ENCODE results near the gene ISY1. TPM values are rescaled to one million over a fixed set of nuclear protein-coding genes. Genes with fewer than 3 reads are reported as not detected.
"Not testable (repeated sequence)": the region's sequence is repeated elsewhere in the genome, so short reads cannot be mapped to it uniquely, and the experiment has no call there.

Gene ISY1
- total and polyA plus RNA-seq, 4 donors: 6.4 to 13.2 (median 10.5) TPM

DNA sequence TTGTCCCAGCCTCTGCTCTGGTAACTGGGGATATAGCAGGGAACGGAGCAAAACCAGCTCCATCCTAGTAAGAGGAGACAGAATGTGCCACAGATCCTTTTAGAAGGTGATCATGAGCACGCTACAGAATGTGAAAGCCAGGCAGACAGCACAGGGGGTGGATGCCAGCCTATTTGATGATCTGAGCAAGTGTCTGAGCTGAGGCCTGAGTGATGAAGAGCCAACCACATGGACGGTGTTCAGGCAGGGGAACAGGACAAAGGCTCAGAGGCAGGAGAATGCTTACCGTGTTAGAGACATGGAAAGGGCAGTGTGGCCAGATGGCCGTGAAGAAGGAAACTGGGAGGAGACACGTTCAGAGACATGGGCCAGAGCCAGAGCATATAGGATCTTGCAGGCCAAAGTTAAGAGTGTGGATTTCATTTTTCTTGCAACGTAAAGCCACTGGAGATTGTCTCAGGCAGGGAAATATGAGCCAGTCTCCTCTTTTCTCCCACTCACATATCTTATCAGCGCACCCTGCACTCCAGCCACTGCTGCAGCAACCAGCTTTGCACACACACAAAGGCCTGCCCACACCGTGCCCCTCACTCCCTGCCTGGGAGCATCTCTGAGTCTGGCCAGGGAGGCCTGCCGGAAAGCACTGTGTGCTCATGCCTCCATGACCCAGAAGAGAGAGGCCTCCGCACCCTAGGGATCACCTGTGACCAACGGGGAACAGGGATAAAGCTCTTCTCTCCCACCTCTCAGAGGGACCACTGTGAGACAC, 59.3 kb downstream of the ISY1 start:
- H3K9me3 ChIP-seq (ENCODE audit: control insufficient read depth in 4 of 4, low read length in 3 of 4): no peaks in the 10 kb centered on the region
- H3K4me1 ChIP-seq (ENCODE audit: control insufficient read depth in 4 of 4, insufficient read depth in 4 of 4, low read length in 3 of 4): peaks cover 2 to 24% (median 20%) of the 10 kb centered on the region in 4 donors
- H3K27ac ChIP-seq (ENCODE audit: low read depth in 1 of 2, low read length in 2 of 2): no peak overlapping the region
- no peaks in the 10 kb centered on the region for H3K27me3 ChIP-seq (ENCODE audit: control insufficient read depth in 4 of 4, insufficient read depth in 4 of 4, low read length in 3 of 4)
- H3K36me3 ChIP-seq (ENCODE audit: control insufficient read depth in 4 of 4, insufficient read depth in 3 of 4, low read depth in 1 of 4, low read length in 3 of 4): peaks cover 0 to 7% (median 4%) of the 10 kb centered on the region in 4 donors
- no peak overlapping the region for H3K9ac ChIP-seq (ENCODE audit: low read depth in 1 of 2, low read length in 2 of 2)
- no peak overlapping the region for H3K4me3 ChIP-seq (ENCODE audit: low read depth in 1 of 3, low read length in 3 of 3)
- TF ChIP-seq NR2F2 (IDR thresholded peaks at IDR 0.05): no peak
- DNase-seq (ENCODE audit: low spot score): no peak
- 89% methylated on average over 12 of the region's 12 CpGs for WGBS

DNA sequence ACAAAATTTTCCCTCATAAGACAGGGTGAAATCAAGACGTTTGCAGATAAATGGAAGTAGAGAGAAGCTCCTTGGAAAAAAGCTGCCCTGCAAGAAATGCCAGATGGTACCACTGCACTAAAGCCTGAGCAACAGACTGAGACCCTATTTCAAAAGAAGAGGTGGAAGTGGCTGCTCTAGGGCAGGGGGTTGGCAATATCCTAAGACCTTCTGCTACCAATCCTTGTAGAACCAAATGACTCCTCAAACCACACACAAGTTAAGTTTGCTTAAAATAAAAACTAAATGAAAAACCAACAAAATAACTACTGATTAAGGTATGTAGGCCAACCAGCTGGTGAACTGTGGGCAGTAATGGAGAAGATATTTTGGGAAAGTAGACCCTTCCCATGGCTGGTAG, 60.6 kb downstream of the ISY1 start:
- H3K9me3 ChIP-seq (ENCODE audit: control insufficient read depth in 4 of 4, low read length in 3 of 4): no peaks in the 10 kb centered on the region
- 72% methylated on average over 1 of the region's 1 CpG for WGBS
- DNase-seq (ENCODE audit: low spot score): no peak
- H3K9ac ChIP-seq (ENCODE audit: low read depth in 1 of 2, low read length in 2 of 2): no peak overlapping the region
- H3K4me3 ChIP-seq (ENCODE audit: low read depth in 1 of 3, low read length in 3 of 3): no peak overlapping the region
- H3K27ac ChIP-seq (ENCODE audit: low read depth in 1 of 2, low read length in 2 of 2): no peak overlapping the region
- peaks cover 3 to 16% (median 4%) of the 10 kb centered on the region in 4 donors for H3K36me3 ChIP-seq (ENCODE audit: control insufficient read depth in 4 of 4, insufficient read depth in 3 of 4, low read depth in 1 of 4, low read length in 3 of 4)
- H3K27me3 ChIP-seq (ENCODE audit: control insufficient read depth in 4 of 4, insufficient read depth in 4 of 4, low read length in 3 of 4): no peaks in the 10 kb centered on the region
- TF ChIP-seq GABPA (IDR thresholded peaks at IDR 0.05 in 1 of 2, conservative IDR thresholded peaks at IDR 0.05 in 1 of 2) (no peak), HNF4G (IDR thresholded peaks at IDR 0.05) (no peak), SP1 (IDR thresholded peaks at IDR 0.05) (no peak), FOXA1 (IDR thresholded peaks at IDR 0.05) (no peak), RAD21 (IDR thresholded peaks at IDR 0.05) (no peak)
- peaks cover 0 to 16% (median 11%) of the 10 kb centered on the region in 4 donors for H3K4me1 ChIP-seq (ENCODE audit: control insufficient read depth in 4 of 4, insufficient read depth in 4 of 4, low read length in 3 of 4)

DNA sequence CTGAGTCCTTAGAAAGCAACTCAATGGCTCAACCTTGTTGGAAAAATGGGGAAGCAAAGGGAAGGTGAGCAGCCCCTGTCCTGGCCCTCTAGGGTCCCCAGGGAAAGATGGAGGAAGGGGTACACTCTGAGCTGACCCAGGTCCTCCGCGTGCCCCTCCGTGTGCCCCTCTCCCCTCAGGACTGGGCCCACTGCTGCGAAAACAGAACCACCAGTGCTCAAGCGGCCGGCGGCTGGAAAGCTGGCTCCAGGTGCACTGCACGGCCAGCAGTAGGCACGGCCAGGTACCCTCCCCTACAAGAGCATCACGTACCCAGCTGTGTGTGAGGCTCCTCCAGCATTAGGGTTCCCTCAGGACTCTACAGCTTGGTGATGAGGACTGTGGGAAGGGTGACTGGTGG, 65.6 kb downstream of the ISY1 start:
- Histone ChIP-seq H3K36me3 (ENCODE audit: control insufficient read depth in 4 of 4, insufficient read depth in 3 of 4, low read depth in 1 of 4, low read length in 3 of 4) (peaks cover 13 to 39% (median 24%) of the 10 kb centered on the region in 4 donors), H3K4me3 (ENCODE audit: low read depth in 1 of 3, low read length in 3 of 3) (no peak overlapping the region), H3K27ac (ENCODE audit: low read depth in 1 of 2, low read length in 2 of 2) (no peak overlapping the region), H3K27me3 (ENCODE audit: control insufficient read depth in 4 of 4, insufficient read depth in 4 of 4, low read length in 3 of 4) (no peaks in the 10 kb centered on the region), H3K9me3 (ENCODE audit: control insufficient read depth in 4 of 4, low read length in 3 of 4) (no peaks in the 10 kb centered on the region), H3K9ac (ENCODE audit: low read depth in 1 of 2, low read length in 2 of 2) (no peak overlapping the region), H3K4me1 (ENCODE audit: control insufficient read depth in 4 of 4, insufficient read depth in 4 of 4, low read length in 3 of 4) (peaks cover 0 to 7% (median under 1%) of the 10 kb centered on the region in 4 donors)
- 98% methylated on average over 10 of the region's 10 CpGs for WGBS
- DNase-seq (ENCODE audit: low spot score): no peak
- TF ChIP-seq FOXA1 (IDR thresholded peaks at IDR 0.05) (no peak), FOXA2 (IDR thresholded peaks at IDR 0.05) (no peak), RAD21 (IDR thresholded peaks at IDR 0.05) (no peak), JUND (IDR thresholded peaks at IDR 0.05) (no peak), HNF4G (IDR thresholded peaks at IDR 0.05) (no peak), YY1 (IDR thresholded peaks at IDR 0.05) (no peak), RXRA (IDR thresholded peaks at IDR 0.05) (no peak), NR2F2 (IDR thresholded peaks at IDR 0.05) (no peak)
- TF ChIP-seq, protein P1, sequence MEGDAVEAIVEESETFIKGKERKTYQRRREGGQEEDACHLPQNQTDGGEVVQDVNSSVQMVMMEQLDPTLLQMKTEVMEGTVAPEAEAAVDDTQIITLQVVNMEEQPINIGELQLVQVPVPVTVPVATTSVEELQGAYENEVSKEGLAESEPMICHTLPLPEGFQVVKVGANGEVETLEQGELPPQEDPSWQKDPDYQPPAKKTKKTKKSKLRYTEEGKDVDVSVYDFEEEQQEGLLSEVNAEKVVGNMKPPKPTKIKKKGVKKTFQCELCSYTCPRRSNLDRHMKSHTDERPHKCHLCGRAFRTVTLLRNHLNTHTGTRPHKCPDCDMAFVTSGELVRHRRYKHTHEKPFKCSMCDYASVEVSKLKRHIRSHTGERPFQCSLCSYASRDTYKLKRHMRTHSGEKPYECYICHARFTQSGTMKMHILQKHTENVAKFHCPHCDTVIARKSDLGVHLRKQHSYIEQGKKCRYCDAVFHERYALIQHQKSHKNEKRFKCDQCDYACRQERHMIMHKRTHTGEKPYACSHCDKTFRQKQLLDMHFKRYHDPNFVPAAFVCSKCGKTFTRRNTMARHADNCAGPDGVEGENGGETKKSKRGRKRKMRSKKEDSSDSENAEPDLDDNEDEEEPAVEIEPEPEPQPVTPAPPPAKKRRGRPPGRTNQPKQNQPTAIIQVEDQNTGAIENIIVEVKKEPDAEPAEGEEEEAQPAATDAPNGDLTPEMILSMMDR (IDR thresholded peaks at IDR 0.05; ENCODE audit: low read depth, low read length, missing input control): no peak
- TF ChIP-seq, protein P2, sequence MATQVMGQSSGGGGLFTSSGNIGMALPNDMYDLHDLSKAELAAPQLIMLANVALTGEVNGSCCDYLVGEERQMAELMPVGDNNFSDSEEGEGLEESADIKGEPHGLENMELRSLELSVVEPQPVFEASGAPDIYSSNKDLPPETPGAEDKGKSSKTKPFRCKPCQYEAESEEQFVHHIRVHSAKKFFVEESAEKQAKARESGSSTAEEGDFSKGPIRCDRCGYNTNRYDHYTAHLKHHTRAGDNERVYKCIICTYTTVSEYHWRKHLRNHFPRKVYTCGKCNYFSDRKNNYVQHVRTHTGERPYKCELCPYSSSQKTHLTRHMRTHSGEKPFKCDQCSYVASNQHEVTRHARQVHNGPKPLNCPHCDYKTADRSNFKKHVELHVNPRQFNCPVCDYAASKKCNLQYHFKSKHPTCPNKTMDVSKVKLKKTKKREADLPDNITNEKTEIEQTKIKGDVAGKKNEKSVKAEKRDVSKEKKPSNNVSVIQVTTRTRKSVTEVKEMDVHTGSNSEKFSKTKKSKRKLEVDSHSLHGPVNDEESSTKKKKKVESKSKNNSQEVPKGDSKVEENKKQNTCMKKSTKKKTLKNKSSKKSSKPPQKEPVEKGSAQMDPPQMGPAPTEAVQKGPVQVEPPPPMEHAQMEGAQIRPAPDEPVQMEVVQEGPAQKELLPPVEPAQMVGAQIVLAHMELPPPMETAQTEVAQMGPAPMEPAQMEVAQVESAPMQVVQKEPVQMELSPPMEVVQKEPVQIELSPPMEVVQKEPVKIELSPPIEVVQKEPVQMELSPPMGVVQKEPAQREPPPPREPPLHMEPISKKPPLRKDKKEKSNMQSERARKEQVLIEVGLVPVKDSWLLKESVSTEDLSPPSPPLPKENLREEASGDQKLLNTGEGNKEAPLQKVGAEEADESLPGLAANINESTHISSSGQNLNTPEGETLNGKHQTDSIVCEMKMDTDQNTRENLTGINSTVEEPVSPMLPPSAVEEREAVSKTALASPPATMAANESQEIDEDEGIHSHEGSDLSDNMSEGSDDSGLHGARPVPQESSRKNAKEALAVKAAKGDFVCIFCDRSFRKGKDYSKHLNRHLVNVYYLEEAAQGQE (IDR thresholded peaks at IDR 0.05): no peak
- TF ChIP-seq, protein P3, sequence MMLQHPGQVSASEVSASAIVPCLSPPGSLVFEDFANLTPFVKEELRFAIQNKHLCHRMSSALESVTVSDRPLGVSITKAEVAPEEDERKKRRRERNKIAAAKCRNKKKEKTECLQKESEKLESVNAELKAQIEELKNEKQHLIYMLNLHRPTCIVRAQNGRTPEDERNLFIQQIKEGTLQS (IDR thresholded peaks at IDR 0.05): no peak
- TF ChIP-seq, protein P4, sequence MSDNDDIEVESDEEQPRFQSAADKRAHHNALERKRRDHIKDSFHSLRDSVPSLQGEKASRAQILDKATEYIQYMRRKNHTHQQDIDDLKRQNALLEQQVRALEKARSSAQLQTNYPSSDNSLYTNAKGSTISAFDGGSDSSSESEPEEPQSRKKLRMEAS (IDR thresholded peaks at IDR 0.05): no peak

DNA sequence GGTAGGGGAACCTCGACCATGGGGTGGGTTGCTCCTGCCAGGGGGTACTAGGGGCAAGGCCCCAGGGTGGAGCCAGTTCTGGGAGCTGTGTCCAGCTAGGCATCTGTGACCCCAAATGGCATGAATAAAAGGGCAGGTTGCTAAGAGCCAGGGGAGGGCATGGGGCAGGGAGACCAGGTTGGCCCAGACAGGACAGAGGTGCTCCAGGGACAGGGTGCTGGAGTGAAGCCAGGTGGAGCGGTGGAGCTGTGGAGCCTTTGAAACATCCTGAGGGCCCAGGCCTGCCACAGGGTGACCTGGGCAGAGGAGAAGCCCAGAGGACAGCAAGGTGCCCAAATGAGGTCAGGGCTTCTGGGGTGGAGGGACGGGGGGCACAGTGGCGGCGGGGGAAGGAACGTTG, 72.6 kb downstream of the ISY1 start:
- no CpG with 5 or more reads among the region's 6 CpGs for WGBS
- not testable (repeated sequence) for DNase-seq (ENCODE audit: low spot score)

More for the DNA sequence above, 72.6 kb downstream of the ISY1 start:
- H3K27ac ChIP-seq (ENCODE audit: low read depth in 1 of 2, low read length in 2 of 2); H3K4me3 ChIP-seq (ENCODE audit: low read depth in 1 of 3, low read length in 3 of 3); H3K27me3 ChIP-seq (ENCODE audit: control insufficient read depth in 4 of 4, insufficient read depth in 4 of 4, low read length in 3 of 4); H3K9ac ChIP-seq (ENCODE audit: low read depth in 1 of 2, low read length in 2 of 2); H3K9me3 ChIP-seq (ENCODE audit: control insufficient read depth in 4 of 4, low read length in 3 of 4); H3K4me1 ChIP-seq (ENCODE audit: control insufficient read depth in 4 of 4, insufficient read depth in 4 of 4, low read length in 3 of 4): not testable (repeated sequence)
- peaks cover 2 to 13% (median 8%) of the 10 kb centered on the region in 4 donors for H3K36me3 ChIP-seq (ENCODE audit: control insufficient read depth in 4 of 4, insufficient read depth in 3 of 4, low read depth in 1 of 4, low read length in 3 of 4)

Data from liver (tissue), 9 donors.